T1000 (cell line): ENCODE results near the gene RDX.

ENCODE experiments used
- DNase-seq: peaks from one replicate; lab custom pipeline; 2025; ENCODE audit warnings: mixed read lengths; lab: John Stamatoyannopoulos, UW

RDX gene

GRCh38 chr11:110172468-110173065 lies 123.8 kb downstream of the RDX start:
- DNase-seq, result no peak

- no peak for DNase-seq
Observed at GRCh38 chr11:110169738-110170137, 126.7 kb downstream of the RDX start.

- DNase-seq, result no peak
Observed at GRCh38 chr11:110168033-110168803, 128.2 kb downstream of the RDX start.

GRCh38 chr11:110165039-110165925 lies 131.1 kb downstream of the RDX start:
- DNase-seq, result no peak

- DNase-seq, result no peak
Observed at GRCh38 chr11:110162216-110162615, 134.2 kb downstream of the RDX start.

- DNase-seq, result no peak
Observed at GRCh38 chr11:110161061-110161460, 135.4 kb downstream of the RDX start.

GRCh38 chr11:110160437-110160836 lies 136.0 kb downstream of the RDX start:
- DNase-seq, result no peak

GRCh38 chr11:110160016-110160415 lies 136.4 kb downstream of the RDX start:
- no peak for DNase-seq

- DNase-seq, result no peak
Observed at GRCh38 chr11:110159476-110159875, 136.9 kb downstream of the RDX start.

- no peak for DNase-seq
Observed at GRCh38 chr11:110158317-110159200, 137.9 kb downstream of the RDX start.

GRCh38 chr11:110156503-110156902 lies 139.9 kb downstream of the RDX start:
- DNase-seq, result no peak

- DNase-seq, result no peak
Observed at GRCh38 chr11:110153474-110153873, 142.9 kb downstream of the RDX start.

- DNase-seq, result no peak
Observed at GRCh38 chr11:110152199-110152598, 144.2 kb downstream of the RDX start.

GRCh38 chr11:110148775-110149744 lies 147.4 kb downstream of the RDX start:
- no peak for DNase-seq

GRCh38 chr11:110147962-110148709 lies 148.3 kb downstream of the RDX start:
- DNase-seq, result no peak

- no peak for DNase-seq
Observed at GRCh38 chr11:110141812-110142211, 154.6 kb downstream of the RDX start.

- DNase-seq, result no peak
Observed at GRCh38 chr11:110134110-110134509, 162.3 kb downstream of the RDX start.

- DNase-seq, result no peak
Observed at GRCh38 chr11:110133160-110133559, 163.3 kb downstream of the RDX start.

GRCh38 chr11:110131386-110132123 lies 164.9 kb downstream of the RDX start:
- no peak for DNase-seq
